DLD1 (cell line): ENCODE data around the gene NHERF1.

Experiments
- in situ Hi-C: cut with HindIII; loops from 2 replicates; pipeline ENCODE4 v1.10.0; 2017; ENCODE audit warnings: low sequenced_read_pairs

Gene NHERF1

DNA sequence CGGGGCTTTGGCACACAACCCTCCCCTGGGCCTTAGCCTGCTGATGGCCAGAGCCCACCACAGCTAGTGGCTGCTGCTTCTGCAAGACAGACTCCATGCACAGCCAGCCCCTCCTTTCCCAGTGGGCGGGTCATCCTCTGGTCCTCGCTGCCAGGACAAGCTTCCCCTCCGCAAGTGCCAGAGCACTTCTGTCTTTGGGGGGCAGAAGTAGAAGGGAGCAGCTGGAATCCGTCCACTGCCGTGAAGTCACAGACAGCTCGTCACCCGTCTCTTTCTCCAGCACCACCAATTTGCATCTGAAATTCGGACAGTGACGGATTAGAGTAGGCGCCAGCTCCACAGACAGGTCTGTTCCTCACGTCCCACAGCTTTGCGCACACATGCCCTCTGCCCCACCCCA, 59.0 kb downstream of the NHERF1 start:
- in situ Hi-C loops, result no loop called here

DNA sequence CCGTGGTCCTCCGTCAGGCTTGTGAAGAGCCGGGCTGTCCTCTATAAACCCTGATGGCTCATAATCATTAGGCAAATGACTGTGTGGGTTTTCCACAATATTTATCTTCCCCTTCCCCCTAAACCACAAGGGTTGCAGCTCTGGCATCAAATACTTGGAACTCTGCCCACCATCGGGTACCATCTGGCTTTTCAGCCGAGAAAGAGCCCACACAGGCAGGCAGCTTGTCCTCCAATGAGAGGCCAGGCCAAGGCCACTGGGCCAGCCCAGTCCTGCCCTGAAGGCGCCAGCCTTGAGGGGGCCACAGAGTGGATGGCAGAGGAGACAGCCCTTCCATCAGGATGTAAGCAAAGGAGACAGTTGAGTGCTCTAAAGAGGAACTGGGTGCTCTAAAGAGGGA, 59.5 kb downstream of the NHERF1 start:
- in situ Hi-C loops, result no loop called here

DNA sequence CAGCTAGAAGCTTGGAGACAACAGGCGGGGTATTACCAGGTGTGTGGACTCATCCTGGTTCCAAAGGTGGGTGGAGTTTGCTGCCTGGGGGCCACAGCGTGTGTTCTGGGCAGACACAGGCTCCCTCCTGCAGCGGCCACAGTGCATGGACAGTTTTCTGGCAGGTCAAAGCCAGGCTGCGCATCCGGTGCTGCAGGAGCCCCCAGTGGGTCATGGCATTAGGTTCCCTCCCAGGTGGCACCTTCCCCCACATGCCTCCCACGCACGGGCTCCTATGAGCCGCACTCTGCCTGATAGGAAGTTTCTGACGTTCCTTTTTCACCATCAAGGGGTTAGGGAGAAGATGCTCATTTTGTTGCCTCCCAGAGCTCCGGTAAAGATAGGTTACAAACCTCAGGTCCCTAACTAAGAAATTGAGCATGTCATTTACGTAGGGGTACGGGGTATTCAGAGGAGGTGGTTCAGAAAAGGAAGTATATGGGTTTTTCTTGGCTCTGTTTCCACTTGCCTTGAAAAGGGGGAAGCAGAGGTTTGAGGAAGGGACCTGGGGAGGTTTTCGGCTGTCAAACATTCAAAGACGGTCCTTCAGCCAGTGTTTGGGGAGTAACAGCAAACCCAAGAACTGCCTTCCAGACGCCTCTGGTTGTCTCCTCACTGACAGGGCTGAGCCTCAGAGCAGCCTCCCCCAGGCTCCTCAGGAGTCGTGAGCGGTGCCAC, 60.4 kb downstream of the NHERF1 start:
- in situ Hi-C loops, result no loop called here

DNA sequence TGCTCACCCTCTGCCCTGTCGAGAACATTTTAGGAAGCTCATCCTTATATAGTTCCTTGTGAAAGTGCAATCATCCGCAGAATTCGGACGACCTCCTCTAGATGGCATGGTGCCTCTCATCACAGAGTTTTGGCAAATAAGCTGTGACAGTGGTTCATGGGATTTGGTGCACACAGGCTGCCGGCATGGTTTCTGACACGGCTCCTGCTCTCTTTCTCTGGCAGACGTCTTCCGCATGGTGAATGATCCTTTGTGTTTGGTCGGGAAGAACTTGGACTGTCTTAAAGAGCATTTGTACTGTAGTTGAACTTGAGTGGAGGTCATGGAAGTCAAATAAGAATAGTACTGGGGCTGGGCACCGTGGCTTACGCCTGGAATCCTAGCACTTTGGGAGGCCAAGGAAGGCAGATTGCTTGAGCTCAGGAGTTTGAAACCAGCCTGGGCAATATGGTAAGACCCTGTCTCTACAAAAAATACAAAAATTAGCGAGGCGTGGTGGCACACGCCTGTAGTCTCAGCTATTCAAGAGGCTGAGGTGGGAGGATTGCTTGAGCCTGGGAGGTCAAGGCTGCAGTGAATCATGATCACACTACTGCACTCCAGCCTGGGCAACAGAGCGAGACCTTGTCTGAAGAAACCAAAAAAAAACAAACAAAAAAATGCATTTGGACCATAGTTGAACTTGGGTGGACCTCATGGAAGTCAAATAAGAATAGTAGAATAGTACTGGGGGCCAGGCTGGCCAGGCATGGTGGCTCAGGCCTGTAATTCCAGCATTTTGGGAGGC, 62.5 kb downstream of the NHERF1 start:
- in situ Hi-C loops, result no loop called here

DNA sequence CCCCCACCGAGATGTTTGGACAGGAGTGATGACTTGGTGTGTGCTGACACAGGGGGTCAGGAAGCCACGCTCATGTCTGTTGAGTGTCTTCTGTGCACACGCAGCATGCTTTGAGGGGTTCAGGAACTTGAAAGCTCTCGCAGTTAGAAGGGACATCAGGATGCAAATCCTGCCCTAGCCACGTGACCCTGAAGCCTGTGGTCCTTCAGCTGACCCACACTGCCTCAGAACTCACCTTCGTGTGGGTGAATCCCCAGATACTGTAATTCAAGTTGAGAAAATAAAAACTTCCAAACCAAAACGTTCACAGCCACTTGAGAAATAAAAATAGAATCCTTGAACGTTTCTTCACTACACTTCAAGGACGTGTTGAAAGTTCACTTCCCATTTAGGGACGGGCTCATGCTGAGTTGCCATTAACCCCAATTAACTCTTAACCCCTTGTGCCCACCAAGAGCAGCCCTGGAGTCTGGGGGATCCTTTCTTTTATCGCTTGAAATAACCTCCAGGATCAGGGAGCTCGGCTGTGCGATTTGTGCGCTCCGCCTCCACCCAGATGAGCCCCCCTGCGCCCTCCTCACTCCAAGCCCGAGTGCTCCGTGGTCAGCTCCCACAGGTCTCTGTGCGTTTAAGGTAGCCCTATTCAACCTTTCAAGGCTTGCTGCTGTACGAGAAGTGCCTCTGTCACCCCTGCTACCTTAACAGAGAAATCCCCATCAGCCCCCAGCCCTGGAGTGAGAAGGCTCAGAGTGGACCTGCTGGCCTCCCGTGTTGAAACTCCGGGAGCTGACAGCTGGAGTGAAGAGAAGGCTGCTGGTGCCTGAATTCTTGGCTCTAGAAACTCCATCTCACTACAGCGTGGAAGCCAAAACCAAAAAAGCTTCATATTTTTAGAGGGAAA, 63.9 kb downstream of the NHERF1 start:
- in situ Hi-C loops, result no loop called here

DNA sequence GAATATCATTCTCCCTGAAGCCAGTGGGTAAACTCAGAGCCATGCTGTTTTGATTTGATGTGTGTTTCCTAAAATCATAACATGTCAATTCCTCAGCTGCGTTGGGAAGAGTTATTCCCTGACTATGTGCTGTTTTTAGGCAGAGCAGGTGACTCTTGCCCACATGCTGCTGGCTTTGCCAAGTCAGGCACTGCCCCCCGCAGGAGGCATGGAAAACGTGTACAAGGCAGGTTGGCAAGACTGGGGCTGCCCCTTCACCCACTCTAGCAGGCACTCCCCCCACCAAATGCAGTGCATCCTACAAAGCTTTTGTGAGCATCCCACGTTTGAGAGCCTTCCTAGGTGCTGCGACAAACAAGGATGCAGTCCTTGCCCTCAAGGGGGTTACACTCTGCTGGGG, 66.0 kb downstream of the NHERF1 start:
- in situ Hi-C loops, result no loop called here

DNA sequence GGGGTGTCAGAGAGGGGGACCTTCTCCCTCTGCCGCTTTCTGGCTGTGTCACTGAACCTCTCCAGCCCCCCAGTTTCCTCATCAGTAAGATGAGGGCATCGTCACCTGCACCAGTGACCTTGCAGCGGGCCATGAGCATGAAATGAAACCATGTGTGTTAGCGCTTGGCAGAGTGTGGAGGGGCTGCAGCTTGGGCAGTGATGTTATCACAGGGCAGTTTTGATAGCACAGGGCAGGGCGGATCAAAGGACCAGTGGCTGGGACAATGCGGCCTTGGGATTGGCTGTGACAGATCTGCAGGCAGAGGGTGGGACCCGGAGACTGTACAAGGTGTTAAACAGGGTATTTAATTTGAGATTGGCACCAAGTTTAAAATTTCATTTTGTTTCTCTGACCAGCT, 66.6 kb downstream of the NHERF1 start:
- in situ Hi-C loops, result no loop called here

DNA sequence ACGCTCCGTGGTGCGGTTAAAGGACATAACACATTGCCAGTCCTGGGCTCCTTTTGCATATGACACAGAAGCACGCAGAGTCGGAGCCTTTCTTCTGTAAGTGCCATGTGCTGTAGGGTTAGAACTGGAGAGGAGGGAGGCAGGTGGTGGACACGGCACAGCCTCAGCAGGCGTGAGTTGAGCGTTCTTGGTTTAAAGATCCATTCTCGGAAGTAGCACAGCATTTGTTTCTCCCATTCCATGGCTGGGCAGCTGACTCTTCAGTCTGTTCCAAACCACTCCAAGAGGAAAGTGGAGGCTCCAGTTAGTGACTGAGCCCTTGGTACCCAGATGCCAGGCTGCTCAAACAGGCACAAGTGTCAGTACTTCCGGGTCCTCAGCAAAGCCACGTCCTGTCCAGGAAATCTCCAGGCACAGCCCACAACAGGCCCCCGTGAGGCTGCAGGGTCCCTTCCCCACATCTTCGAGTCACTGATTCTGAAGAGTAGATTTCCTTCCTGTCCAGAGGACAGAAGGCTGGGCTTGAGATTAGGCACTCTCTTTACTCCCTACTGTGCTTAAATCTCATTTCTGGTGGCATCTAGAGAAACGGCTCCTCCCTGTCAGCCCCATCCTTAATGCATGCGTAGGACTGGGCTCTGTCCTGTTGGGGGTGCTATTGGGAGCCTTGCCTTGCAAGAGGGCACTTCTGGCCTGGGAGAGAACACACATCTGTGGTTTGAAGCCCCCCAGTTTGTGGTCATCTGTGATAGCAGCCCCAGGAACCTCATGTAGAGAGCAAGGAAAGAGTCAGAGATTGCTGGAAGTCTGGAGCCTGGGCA, 67.3 kb downstream of the NHERF1 start:
- in situ Hi-C loops, result no loop called here

DNA sequence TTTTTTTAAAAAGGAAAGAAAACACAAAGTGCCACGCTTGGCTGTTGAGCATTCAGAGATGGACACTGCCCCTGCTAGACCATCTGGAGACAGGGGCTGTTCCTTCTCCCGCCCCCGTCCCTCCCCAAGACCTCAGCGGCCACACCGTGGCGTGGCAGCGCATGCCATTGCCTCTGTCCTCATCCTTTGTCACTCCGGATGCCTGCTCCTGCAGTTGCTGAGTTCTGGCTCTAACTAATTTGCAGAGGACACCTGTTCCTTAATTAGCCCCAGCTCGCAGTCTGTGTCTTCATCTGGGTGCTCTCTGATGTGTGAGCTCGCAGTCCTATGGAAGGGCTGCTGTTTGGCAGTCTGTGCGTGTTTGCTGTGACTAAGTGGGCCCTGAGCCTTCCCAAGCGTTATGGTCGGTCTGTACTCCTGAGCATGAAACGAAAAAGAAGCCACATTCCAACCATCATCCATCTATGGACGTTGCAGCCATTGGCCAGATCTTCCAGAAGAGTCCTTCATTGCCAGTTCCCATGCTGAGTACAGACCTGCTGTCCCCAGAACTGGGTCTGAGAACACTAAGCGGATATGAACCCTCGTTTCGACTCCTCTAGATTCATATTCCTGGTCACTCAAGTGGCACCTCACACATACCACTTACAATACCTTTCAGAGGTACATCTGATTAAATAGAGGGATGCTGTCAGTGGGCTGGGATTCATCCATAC, 68.6 kb downstream of the NHERF1 start:
- in situ Hi-C loops, result no loop called here

DNA sequence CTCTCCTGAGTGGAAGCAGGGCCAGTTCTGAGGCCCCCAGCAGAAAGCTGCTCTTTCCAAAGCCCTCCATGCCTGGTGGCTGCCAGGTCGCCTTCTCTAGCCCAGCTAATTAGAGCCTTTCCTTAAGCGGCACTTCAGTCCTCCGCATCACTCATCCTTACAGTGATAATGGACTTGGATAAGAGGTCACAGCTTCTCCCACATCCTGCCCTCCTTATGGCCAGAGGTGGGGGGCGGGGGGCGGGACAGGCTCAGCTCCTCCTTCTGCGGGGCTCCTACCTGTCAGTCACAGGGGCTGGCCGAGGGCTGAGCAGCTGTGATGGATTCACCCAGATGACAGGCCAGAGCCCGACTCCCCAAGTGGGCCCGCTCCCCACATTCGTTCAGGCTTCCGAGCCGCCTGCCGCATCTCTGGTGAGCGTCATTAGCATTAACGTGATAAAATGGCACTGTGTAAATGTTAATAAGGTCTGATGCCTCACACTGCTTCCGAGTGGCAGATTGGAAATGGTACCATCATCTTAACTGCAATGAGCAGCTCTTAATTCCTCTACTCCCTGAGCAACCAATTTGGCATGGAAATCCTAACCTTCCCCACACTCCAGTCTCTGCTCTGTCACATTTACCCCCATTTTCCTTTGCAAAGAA, 70.0 kb downstream of the NHERF1 start:
- in situ Hi-C loops, result no loop called here
